Midbrain (tissue), 1 donor: ENCODE results near the gene DNAH14.
"Not testable (repeated sequence)": the region's sequence is repeated elsewhere in the genome, so short reads cannot be mapped to it uniquely, and the experiment has no call there.

Experiments used
- DNase-seq: peaks from one replicate; lab custom pipeline; 2025; lab: John Stamatoyannopoulos, UW

The DNAH14 gene

DNA sequence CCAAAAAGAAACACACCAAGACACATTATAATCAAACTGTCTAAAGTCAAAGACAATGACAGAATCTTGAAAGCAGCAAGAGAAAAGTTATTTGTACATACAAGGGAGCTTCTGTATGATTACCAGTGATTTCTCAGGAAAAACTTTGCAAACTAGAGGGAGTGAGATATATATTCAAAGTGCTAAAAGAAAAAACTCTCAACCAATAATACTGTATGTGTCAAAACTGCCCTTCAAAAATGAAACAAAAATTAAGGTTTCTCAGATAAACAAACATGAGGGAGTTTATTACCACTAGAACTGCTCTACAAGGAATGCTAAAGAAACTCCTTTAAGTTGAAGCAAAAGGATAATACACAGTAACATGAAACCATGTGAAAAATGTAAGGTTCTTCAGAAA, 418.9 kb downstream of the DNAH14 start:
- no peak for DNase-seq

GRCh38 chr1:225349826-225350225, 420.4 kb downstream of the DNAH14 start:
- DNase-seq, result no peak

DNA sequence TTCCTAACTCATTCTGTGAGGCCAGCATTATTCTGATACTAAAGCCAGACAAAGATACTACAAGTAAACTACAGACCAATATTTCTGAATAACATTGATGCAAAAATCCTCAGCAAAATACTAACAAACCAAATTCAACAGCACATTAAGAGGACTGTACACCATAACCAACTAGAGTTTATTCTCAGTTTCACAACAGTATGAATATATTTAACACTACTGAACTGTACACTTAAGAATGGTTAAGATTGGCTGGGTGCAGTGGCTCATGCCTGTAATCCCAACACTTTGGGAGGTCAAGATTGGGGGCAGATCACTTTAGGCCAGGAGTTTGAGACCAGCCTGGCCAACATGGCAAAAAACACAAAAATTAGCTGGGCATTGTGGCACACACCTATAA, 421.4 kb downstream of the DNAH14 start:
- no peak for DNase-seq

DNA sequence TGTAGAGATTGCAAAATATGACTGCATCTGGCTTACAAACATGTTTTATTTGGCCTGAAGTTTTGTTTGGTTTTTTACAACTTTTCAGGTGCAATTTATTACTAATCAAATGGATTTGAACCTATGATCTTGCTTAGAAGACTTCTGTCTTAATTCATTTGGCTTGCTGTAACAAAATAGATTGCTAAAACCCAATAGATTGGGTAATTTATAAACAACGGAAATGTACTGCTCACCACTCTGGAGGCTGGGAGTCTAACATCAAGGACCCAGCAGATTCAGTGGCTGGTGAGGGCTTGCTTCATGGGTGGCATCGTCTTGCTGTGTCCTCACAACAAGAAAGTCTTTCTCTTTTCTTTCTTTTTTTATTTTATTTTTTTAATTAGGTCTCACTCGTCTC, 425.4 kb downstream of the DNAH14 start:
- no peak for DNase-seq

- DNase-seq, result no peak
Observed at GRCh38 chr1:225355863-225356262, 426.4 kb downstream of the DNAH14 start.

- no peak for DNase-seq
Observed at GRCh38 chr1:225360119-225360518, 430.6 kb downstream of the DNAH14 start.

GRCh38 chr1:225361176-225361575, 431.7 kb downstream of the DNAH14 start:
- DNase-seq, result no peak

DNA sequence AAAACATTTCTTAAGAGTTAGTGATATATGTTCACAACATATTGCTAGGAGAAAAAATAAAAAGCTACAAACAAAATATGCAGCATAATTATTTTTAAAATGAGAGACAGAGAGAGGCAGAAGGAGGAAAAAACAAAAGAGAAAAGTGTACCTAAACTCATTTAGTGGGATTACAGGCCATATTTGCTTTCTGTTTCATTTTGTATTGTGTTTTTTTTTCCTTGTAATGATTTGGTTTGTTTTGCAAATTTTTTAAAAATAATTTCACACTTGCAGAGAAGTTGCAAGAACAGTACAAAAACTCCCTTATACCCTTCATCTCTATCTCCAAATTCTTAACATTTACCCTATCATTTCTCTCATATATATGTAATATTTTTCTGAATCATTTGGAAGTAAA, 433.3 kb downstream of the DNAH14 start:
- no peak for DNase-seq

DNA sequence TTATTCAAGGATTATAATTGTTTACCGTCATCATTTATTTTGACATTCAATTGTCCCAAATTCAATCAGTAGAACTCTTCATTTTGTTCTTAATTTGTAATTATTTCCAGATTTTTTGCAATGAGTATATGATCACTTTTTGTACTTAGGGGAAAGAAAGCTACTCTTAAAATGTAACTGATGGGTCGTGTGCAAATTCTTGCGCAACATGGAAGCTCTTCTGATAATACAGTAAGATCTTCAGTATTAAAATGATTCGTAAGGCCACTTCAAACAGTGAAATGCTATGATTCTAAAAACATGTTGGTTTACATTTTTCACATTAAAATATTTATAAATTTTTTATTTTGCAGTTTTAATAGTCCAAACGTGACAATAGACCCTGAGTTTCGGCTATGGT, 435.0 kb downstream of the DNAH14 start:
- DNase-seq, result no peak

- no peak for DNase-seq
Observed at GRCh38 chr1:225366018-225366417, 436.5 kb downstream of the DNAH14 start.

DNA sequence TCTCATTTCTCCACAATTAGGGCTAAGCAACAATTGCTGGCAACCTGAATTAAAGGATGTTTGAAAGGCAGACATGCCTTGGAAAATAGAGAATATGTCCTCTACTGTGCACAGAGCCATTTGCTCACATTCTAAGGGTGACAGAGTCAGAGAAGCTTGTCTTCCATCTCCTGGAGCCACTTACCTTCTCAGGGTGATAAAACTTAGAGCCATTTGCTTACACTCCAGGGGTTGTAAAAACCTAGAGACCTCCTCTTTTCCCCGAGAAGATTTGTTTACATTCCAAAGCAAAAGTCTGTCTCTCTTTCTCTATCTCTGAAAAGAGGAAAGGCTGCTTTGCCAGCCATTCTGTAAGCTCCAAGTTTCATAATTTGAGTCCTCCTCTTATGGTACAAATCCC, 437.1 kb downstream of the DNAH14 start:
- no peak for DNase-seq

GRCh38 chr1:225368036-225368552, 438.6 kb downstream of the DNAH14 start:
- no peak for DNase-seq

DNA sequence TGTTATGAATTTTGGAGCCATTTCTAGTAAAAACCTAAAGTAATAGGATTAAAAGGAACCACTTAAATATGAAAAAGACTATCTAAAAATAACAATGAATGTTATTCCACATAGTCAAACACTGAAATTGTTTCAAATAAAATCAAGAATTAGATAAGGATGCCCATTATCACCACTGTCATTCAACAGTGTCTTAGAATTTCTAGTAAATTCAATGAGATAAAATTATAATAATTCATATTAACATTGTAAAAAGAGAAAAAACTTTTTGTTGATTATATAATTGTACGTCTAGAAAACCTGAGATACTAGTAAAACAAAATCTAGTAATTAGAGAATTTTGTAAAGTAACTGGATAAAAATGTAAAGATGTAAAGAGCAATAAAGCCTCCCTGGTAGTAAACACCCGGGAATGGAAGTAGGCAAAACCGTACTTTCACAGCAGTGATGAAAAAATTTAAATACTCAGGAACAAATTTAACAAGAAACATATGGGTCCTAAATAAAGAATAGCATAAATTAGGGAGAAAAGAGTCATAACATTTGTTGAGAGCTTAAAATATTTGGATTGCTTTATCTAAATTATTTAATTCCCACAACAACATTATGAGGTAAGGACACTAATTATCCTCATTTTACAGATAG, 442.0 kb downstream of the DNAH14 start:
- no peak for DNase-seq

- DNase-seq, result no peak
Observed at GRCh38 chr1:225373155-225373554, 443.7 kb downstream of the DNAH14 start.

GRCh38 chr1:225374996-225375395, 445.5 kb downstream of the DNAH14 start:
- DNase-seq, result no peak

DNA sequence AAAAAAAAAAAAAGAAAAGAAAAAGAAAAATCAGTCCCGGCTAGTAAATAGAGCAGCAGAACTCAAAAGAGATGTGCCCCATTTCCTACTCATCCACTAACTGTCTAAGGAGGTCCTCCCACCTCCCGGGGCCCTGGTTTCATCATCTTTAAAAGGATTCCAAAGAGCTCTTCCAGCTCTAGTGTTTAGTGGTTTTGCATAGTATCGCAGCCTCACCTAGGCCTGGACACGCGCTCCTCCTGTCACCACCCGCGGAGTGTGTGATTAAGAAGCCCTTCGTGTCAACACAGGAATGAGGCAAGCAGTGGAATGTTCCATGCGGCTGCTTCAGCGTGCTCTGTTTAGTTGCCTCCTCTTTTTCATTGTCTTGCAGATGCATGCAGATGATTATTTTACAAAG, 449.4 kb downstream of the DNAH14 start:
- no peak for DNase-seq

DNA sequence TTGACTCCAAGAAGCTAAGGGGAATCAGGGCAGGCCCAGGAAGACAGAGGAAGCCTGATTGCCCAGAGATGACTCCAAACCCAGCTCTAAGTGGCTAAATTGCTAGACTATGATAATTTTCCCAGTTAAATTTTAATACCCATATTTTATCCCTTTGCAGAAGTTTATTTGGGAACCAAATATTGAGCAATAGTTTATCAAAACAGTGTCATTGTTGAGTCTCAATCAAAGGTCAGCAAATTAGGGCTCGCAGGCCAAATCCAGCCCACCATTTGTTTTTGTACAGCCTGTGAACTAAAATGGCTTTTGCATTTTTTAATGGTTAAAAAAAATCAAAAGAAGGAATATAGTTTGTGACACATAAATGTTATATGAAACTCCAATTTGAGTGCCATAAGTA, 451.2 kb downstream of the DNAH14 start:
- DNase-seq, result no peak

DNA sequence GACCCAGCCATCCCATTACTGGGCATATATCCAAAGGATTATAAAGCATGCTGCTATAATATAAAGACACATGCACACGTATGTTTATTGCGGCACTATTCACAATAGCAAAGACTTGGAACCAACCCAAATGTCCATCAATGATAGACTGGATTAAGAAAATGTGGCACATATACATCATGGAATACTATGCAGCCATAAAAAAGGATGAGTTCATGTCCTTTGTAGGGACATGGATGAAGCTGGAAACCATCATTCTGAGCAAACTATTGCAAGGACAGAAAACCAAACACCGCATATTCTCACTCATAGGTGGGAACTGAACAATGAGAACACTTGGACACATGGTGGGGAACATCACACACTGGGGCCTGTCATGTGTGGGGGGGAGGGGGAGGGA, 457.4 kb downstream of the DNAH14 start:
- not testable (repeated sequence) for DNase-seq

DNA sequence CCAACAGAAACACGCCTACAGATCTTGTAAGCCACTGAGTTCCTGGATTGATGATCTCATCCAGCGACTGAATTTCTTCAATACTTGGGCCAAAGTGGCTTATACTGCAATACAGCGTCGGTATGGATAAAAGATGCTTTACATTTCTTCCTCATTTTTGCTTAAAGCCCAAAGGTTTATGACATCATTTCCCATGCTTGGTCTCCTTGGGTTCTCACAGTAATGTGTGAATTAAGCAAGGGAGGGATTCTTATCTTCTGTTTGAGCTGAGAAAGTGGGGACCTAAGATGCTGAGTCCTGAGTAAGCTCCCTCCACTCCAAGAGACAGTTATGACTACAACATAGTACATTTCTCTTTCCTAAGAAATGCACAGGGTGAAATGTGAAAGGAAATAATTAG, 458.9 kb downstream of the DNAH14 start:
- no peak for DNase-seq

DNA sequence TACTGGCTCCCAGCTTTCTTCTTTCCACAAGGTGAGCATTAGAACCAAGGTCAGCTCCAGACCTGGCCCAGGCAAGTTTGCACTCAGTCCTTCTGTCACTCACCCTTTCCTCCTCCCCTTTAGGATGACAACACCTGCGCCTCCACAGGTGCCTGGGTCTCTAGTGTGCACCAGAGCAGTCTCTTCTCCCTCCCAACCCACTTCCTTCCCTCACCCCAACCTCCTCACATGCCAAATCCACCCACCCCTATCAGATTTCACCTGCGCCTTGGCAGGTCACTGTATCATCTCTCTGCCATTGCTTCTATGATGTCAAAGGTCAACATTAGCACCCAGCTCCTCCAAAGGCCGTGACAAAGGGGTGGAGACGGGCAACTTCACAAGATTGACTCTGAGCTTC, 460.4 kb downstream of the DNAH14 start:
- no peak for DNase-seq

DNA sequence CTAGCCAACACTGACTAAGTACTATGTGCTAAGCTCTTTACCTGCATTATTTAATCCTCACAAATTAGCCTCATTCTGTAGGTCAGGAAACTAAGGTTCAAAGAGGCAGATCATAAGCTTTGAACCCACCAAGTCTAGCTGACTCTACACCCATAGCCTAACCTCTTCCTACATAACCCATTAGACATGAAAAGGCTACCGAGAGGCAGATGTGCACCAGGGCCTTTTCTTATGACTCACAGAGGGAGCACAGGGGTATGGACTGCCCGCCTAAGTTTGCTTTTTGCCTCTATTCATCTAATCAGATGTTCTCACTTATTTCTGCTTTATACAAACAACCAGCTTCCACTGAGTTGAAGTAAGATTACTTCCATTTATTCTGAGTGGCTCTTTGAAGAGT, 466.9 kb downstream of the DNAH14 start:
- no peak for DNase-seq

DNA sequence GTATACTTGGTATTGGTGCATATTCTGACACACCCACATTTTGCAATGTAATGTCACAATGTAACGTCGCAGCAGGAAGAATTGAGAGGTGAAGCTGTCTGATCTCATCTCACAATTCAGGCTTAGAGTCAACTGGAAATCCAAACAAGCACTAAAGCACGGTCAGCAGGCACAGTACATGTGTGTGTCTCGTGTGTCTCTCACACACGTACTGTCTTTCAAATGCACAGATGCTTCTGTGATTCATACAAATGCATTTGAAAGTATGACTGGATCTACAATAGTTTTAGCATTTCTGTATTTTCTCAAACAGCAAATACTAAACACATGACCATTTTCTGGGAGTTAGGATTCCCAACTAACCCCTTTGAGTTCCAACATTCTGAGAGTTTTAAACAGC, 471.5 kb downstream of the DNAH14 start:
- no peak for DNase-seq

- no peak for DNase-seq
Observed at GRCh38 chr1:225406976-225407725, 477.7 kb downstream of the DNAH14 start.

DNA sequence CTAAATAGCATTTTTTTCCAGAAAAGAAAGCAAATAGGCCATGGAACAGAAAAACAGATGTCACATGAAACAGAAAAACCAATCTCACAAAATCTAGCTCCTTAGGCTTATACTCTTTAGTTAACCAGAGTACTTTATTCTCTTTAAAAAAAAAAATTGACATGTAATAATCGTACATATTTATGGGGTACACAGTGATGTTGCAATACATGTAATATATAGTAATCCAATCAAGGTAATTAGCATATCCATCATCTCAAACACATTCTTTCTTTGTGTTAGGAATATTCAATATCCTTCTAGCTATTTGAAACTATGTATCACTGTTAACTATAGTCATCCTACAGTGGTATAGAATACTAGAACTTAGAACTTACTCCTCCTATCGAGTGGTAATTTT, 478.3 kb downstream of the DNAH14 start:
- DNase-seq, result no peak
